Activated CD4-positive, alpha-beta memory T cell treated with anti-CD3 and anti-CD28 coated beads for 36 hours (primary cell): ENCODE measurements around the gene SLC25A15. TPM values are rescaled to one million over a fixed set of nuclear protein-coding genes. Genes with fewer than 3 reads are reported as not detected.

Experiments
- CTCF ChIA-PET: fragments of 350-600 bp; sonication (Branson Sonifier 250); formaldehyde crosslinking; loops from one replicate; lab custom pipeline; 2021; ENCODE audit warnings: antibody characterized with exemption, inconsistent platforms; lab: Charles Lee
- POLR2A ChIA-PET: fragments of 350-600 bp; sonication (Branson Sonifier 250); formaldehyde crosslinking; loops from one replicate; lab custom pipeline; 2021; ENCODE audit warnings: antibody characterized with exemption; lab: Charles Lee
- DNase-seq: peaks from one replicate; pipeline ENCODE4 v3.0.0-alpha.2; 2020
- H3K27ac Mint-ChIP-seq: one replicate; pipeline ENCODE4 v1.8.0; 2021; ENCODE audit warnings: mixed read lengths
- H3K27me3 Mint-ChIP-seq: one replicate; pipeline ENCODE4 v1.8.0; 2021; ENCODE audit warnings: mixed read lengths
- H3K36me3 Mint-ChIP-seq: one replicate; pipeline ENCODE4 v1.8.0; 2021; ENCODE audit warnings: mixed read lengths
- H3K4me1 Mint-ChIP-seq: one replicate; pipeline ENCODE4 v1.8.0; 2021; ENCODE audit warnings: low read depth, mixed read lengths
- H3K4me3 Mint-ChIP-seq: one replicate; pipeline ENCODE4 v1.8.0; 2021; ENCODE audit warnings: mild to moderate bottlenecking, mixed read lengths
- H3K9me3 Mint-ChIP-seq: one replicate; pipeline ENCODE4 v1.8.0; 2021; ENCODE audit warnings: mixed read lengths
- intact Hi-C: fragments of 100-400 bp; cut with micrococcal nuclease; formaldehyde crosslinking; loops from one replicate; pipeline ENCODE4 v1.15.1; 2023
- total RNA-seq, 2 experiments: library from RNA; stranded (reverse); gene quantifications; one replicate each; pipeline ENCODE4 v1.2.3, GENCODE V29; 2021

Gene SLC25A15
- total RNA-seq, 2 experiments from 2014 or later = 16.2 to 16.9 TPM

- H3K27ac Mint-ChIP-seq = peak within 1 kb of the TSS; percentile 94
- peak; percentile 97 for DNase-seq
- peaks cover 34% of the 10 kb centered on the region for H3K4me1 Mint-ChIP-seq
- H3K4me3 Mint-ChIP-seq = peak within 1 kb of the TSS; percentile 100
- ChIA-PET POLR2A (interaction anchor here (2.4 kb wide), 1 partner anchor 18 kb away, joined by 8 read pairs; the partner anchor contains the start of gene SLC25A15), CTCF (interaction anchor here (0.9 kb wide), 1 partner anchor 9 kb away, joined by 6 read pairs; no protein-coding TSS in a partner anchor)
- intact Hi-C loops = loop anchor here (1.0 to 10.0 kb wide), 5 partner anchors 150 to 816 kb away; no protein-coding TSS in a partner anchor
- no peaks in the 10 kb centered on the region for H3K9me3 Mint-ChIP-seq
- no peaks in the 10 kb centered on the region for H3K27me3 Mint-ChIP-seq
- peaks cover 3% of the 10 kb centered on the region for H3K36me3 Mint-ChIP-seq
These were observed 18.3 kb upstream of the SLC25A15 start, which contains the start of gene MRPS31 for GRCh38 chr13:40770934-40771618. Gene MRPS31 (minus strand): TSS chr13:40771190. CDS start chr13:40771136, 54 bp downstream.

GRCh38 chr13:40772765-40773473 is 16.5 kb upstream of the SLC25A15 start:
- Mint-ChIP-seq H3K4me3 (no peak overlapping the region), H3K4me1 (peaks cover 42% of the 10 kb centered on the region), H3K27me3 (no peaks in the 10 kb centered on the region), H3K36me3 (no peaks in the 10 kb centered on the region), H3K27ac (peak overlapping the region; percentile 8), H3K9me3 (no peaks in the 10 kb centered on the region)
- ChIA-PET POLR2A (no interaction called here), CTCF (no interaction called here)
- no peak for DNase-seq
- intact Hi-C loops = loop anchor here (10.0 kb wide), 2 partner anchors 458 to 818 kb away; no protein-coding TSS in a partner anchor

- no peak for DNase-seq
- POLR2A ChIA-PET = no interaction called here
- H3K9me3 Mint-ChIP-seq = no peaks in the 10 kb centered on the region
- no peak overlapping the region for H3K27ac Mint-ChIP-seq
- H3K4me3 Mint-ChIP-seq = no peak overlapping the region
- no peaks in the 10 kb centered on the region for H3K36me3 Mint-ChIP-seq
- peaks cover 40% of the 10 kb centered on the region for H3K4me1 Mint-ChIP-seq
- no peaks in the 10 kb centered on the region for H3K27me3 Mint-ChIP-seq
- intact Hi-C loops = loop anchor here (5.0 to 10.0 kb wide), 6 partner anchors 243 to 820 kb away; partner anchors contain the start of genes ELF1, KBTBD6 and WBP4
- CTCF ChIA-PET = no interaction called here
These were observed 14.7 kb upstream of the SLC25A15 start for GRCh38 chr13:40774672-40775071.

GRCh38 chr13:40776232-40776631 is 13.2 kb upstream of the SLC25A15 start:
- no peaks in the 10 kb centered on the region for H3K27me3 Mint-ChIP-seq
- CTCF ChIA-PET = interaction anchor here (1.0 to 2.6 kb wide), 6 partner anchors 12 to 1090 kb away, joined by 3 to 27 read pairs (median 4); partner anchors contain the start of gene SLC25A15
- POLR2A ChIA-PET = interaction anchor here (0.7 to 0.8 kb wide), 2 partner anchors 12 to 701 kb away, joined by 3 to 4 read pairs; no protein-coding TSS in a partner anchor
- peak overlapping the region; percentile 64 for H3K4me3 Mint-ChIP-seq
- H3K27ac Mint-ChIP-seq = peak overlapping the region; percentile 96
- no peaks in the 10 kb centered on the region for H3K9me3 Mint-ChIP-seq
- peak; percentile 64 for DNase-seq
- H3K36me3 Mint-ChIP-seq = no peaks in the 10 kb centered on the region
- intact Hi-C loops = loop anchor here (2.0 to 10.0 kb wide), 12 partner anchors 109 to 1091 kb away; partner anchors contain the start of genes ELF1, FOXO1, KBTBD6 and WBP4
- H3K4me1 Mint-ChIP-seq = peaks cover 31% of the 10 kb centered on the region

GRCh38 chr13:40776681-40777165 is 12.7 kb upstream of the SLC25A15 start:
- Mint-ChIP-seq H3K4me3 (peak overlapping the region; percentile 64), H3K36me3 (no peaks in the 10 kb centered on the region), H3K27ac (peak overlapping the region; percentile 96), H3K4me1 (peaks cover 31% of the 10 kb centered on the region), H3K27me3 (no peaks in the 10 kb centered on the region), H3K9me3 (no peaks in the 10 kb centered on the region)
- ChIA-PET POLR2A (interaction anchor here (0.8 kb wide), 1 partner anchor 12 kb away, joined by 4 read pairs; no protein-coding TSS in a partner anchor), CTCF (interaction anchor here (0.6 to 2.6 kb wide), 30 partner anchors 12 to 1160 kb away, joined by 3 to 27 read pairs (median 4); partner anchors contain the start of gene SLC25A15)
- peak; percentile 87 for DNase-seq
- intact Hi-C loops = loop anchor here (1.0 to 10.0 kb wide), 14 partner anchors 38 to 1092 kb away; partner anchors contain the start of genes ELF1, FOXO1, KBTBD6 and KBTBD7

GRCh38 chr13:40777166-40777808 is 12.1 kb upstream of the SLC25A15 start:
- no peaks in the 10 kb centered on the region for H3K27me3 Mint-ChIP-seq
- H3K9me3 Mint-ChIP-seq = no peaks in the 10 kb centered on the region
- peak; percentile 58 for DNase-seq
- no peaks in the 10 kb centered on the region for H3K36me3 Mint-ChIP-seq
- peak overlapping the region; percentile 96 for H3K27ac Mint-ChIP-seq
- CTCF ChIA-PET = interaction anchor here (0.6 to 2.6 kb wide), 38 partner anchors 10 to 1161 kb away, joined by 3 to 27 read pairs (median 4); partner anchors contain the start of genes ELF1 and SLC25A15
- peak overlapping the region; percentile 64 for H3K4me3 Mint-ChIP-seq
- POLR2A ChIA-PET = interaction anchor here (0.6 to 0.8 kb wide), 2 partner anchors 12 to 253 kb away, joined by 3 to 4 read pairs; partner anchors contain the start of gene SLC25A15
- intact Hi-C loops = loop anchor here (1.0 to 10.0 kb wide), 14 partner anchors 37 to 1092 kb away; partner anchors contain the start of genes ELF1, FOXO1, KBTBD6 and KBTBD7
- H3K4me1 Mint-ChIP-seq = peaks cover 30% of the 10 kb centered on the region

GRCh38 chr13:40777809-40778175 is 11.6 kb upstream of the SLC25A15 start:
- DNase-seq = no peak
- Mint-ChIP-seq H3K27ac (peak overlapping the region; percentile 96), H3K9me3 (no peaks in the 10 kb centered on the region), H3K27me3 (no peaks in the 10 kb centered on the region), H3K4me3 (no peak overlapping the region), H3K4me1 (peaks cover 27% of the 10 kb centered on the region), H3K36me3 (no peaks in the 10 kb centered on the region)
- ChIA-PET POLR2A (interaction anchor here (0.6 to 0.8 kb wide), 2 partner anchors 12 to 253 kb away, joined by 3 to 4 read pairs; partner anchors contain the start of gene SLC25A15), CTCF (interaction anchor here (0.6 to 2.6 kb wide), 38 partner anchors 10 to 1161 kb away, joined by 3 to 27 read pairs (median 4); partner anchors contain the start of genes ELF1 and SLC25A15)
- intact Hi-C loops = loop anchor here (1.0 to 10.0 kb wide), 14 partner anchors 37 to 1093 kb away; partner anchors contain the start of genes ELF1, FOXO1, KBTBD6 and KBTBD7

- H3K4me1 Mint-ChIP-seq = peaks cover 27% of the 10 kb centered on the region
- peak overlapping the region; percentile 2 for H3K27ac Mint-ChIP-seq
- no peaks in the 10 kb centered on the region for H3K27me3 Mint-ChIP-seq
- ChIA-PET CTCF (interaction anchor here (0.5 to 1.2 kb wide), 4 partner anchors 36 to 711 kb away, joined by 3 to 6 read pairs (median 3); no protein-coding TSS in a partner anchor), POLR2A (no interaction called here)
- no peak overlapping the region for H3K4me3 Mint-ChIP-seq
- no peaks in the 10 kb centered on the region for H3K9me3 Mint-ChIP-seq
- no peak for DNase-seq
- intact Hi-C loops = loop anchor here (5.0 to 10.0 kb wide), 6 partner anchors 238 to 824 kb away; partner anchors contain the start of genes ELF1, KBTBD6 and WBP4
- no peaks in the 10 kb centered on the region for H3K36me3 Mint-ChIP-seq
These were observed 10.4 kb upstream of the SLC25A15 start for GRCh38 chr13:40779049-40779448.

GRCh38 chr13:40779796-40780285 is 9.6 kb upstream of the SLC25A15 start:
- H3K4me3 Mint-ChIP-seq = no peak overlapping the region
- intact Hi-C loops = loop anchor here (5.0 to 10.0 kb wide), 6 partner anchors 237 to 825 kb away; partner anchors contain the start of genes ELF1, KBTBD6 and WBP4
- H3K27me3 Mint-ChIP-seq = no peaks in the 10 kb centered on the region
- no peaks in the 10 kb centered on the region for H3K36me3 Mint-ChIP-seq
- ChIA-PET CTCF (interaction anchor here (0.6 to 2.0 kb wide), 4 partner anchors 9 to 749 kb away, joined by 3 to 6 read pairs (median 4); partner anchors contain the start of gene MRPS31), POLR2A (no interaction called here)
- no peak overlapping the region for H3K27ac Mint-ChIP-seq
- no peaks in the 10 kb centered on the region for H3K9me3 Mint-ChIP-seq
- peaks cover 25% of the 10 kb centered on the region for H3K4me1 Mint-ChIP-seq
- no peak for DNase-seq

GRCh38 chr13:40780822-40781401 is 8.5 kb upstream of the SLC25A15 start:
- Mint-ChIP-seq H3K27me3 (no peaks in the 10 kb centered on the region), H3K4me3 (no peak overlapping the region), H3K27ac (no peak overlapping the region), H3K9me3 (no peaks in the 10 kb centered on the region), H3K36me3 (no peaks in the 10 kb centered on the region), H3K4me1 (peaks cover 19% of the 10 kb centered on the region)
- intact Hi-C loops = no loop called here
- no peak for DNase-seq
- CTCF ChIA-PET = interaction anchor here (2.0 kb wide), 1 partner anchor 10 kb away, joined by 6 read pairs; the partner anchor contains the start of gene MRPS31
- POLR2A ChIA-PET = no interaction called here
